ENCODE results near the gene PRR5L. TPM values are rescaled to one million over a fixed set of nuclear protein-coding genes. Genes with fewer than 3 reads are reported as not detected.

Gene PRR5L
- total RNA-seq, 1 donor from 2014 or later: 6.7 TPM

GRCh38 chr11:36487619-36488018 is 191.5 kb downstream of the PRR5L start:
- Mint-ChIP-seq H3K27ac (no peak overlapping the region), H3K9me3 (no peaks in the 10 kb centered on the region), H3K4me3 (no peak overlapping the region), H3K36me3 (peaks cover 34% of the 10 kb centered on the region), H3K4me1 (peaks cover 3% of the 10 kb centered on the region), H3K27me3 (ENCODE audit: low read depth) (no peaks in the 10 kb centered on the region)
- no peak for TF ChIP-seq CTCF (IDR thresholded peaks at IDR 0.05; ENCODE audit: unreplicated experiment)
- no peak for DNase-seq (ENCODE audit: low spot score in 2 of 2, unreplicated experiment in 2 of 2)

GRCh38 chr11:36488096-36488495 is 192.0 kb downstream of the PRR5L start:
- Mint-ChIP-seq H3K36me3 (peaks cover 37% of the 10 kb centered on the region), H3K9me3 (no peaks in the 10 kb centered on the region), H3K27me3 (ENCODE audit: low read depth) (no peaks in the 10 kb centered on the region), H3K4me3 (no peak overlapping the region), H3K4me1 (peaks cover 3% of the 10 kb centered on the region), H3K27ac (no peak overlapping the region)
- no peak for TF ChIP-seq CTCF (IDR thresholded peaks at IDR 0.05; ENCODE audit: unreplicated experiment)
- no peak for DNase-seq (ENCODE audit: low spot score in 2 of 2, unreplicated experiment in 2 of 2)

GRCh38 chr11:36490026-36490806 is 194.1 kb downstream of the PRR5L start:
- peaks cover 37% of the 10 kb centered on the region for H3K36me3 Mint-ChIP-seq

GRCh38 chr11:36492724-36493304 is 196.7 kb downstream of the PRR5L start:
- H3K4me1 Mint-ChIP-seq: no peaks in the 10 kb centered on the region

More at GRCh38 chr11:36490026-36490806, 194.1 kb downstream of the PRR5L start:
- no peak overlapping the region for H3K4me3 Mint-ChIP-seq
- TF ChIP-seq CTCF (IDR thresholded peaks at IDR 0.05; ENCODE audit: unreplicated experiment): no peak
- no peaks in the 10 kb centered on the region for H3K27me3 Mint-ChIP-seq (ENCODE audit: low read depth)
- no peaks in the 10 kb centered on the region for H3K4me1 Mint-ChIP-seq
- no peaks in the 10 kb centered on the region for H3K9me3 Mint-ChIP-seq
- DNase-seq (ENCODE audit: low spot score in 2 of 2, unreplicated experiment in 2 of 2): no peak
- H3K27ac Mint-ChIP-seq: no peak overlapping the region

GRCh38 chr11:36493332-36493731 is 197.2 kb downstream of the PRR5L start:
- H3K27me3 Mint-ChIP-seq (ENCODE audit: low read depth): no peaks in the 10 kb centered on the region
- peaks cover 33% of the 10 kb centered on the region for H3K36me3 Mint-ChIP-seq
- DNase-seq (ENCODE audit: low spot score in 2 of 2, unreplicated experiment in 2 of 2): no peak
- no peaks in the 10 kb centered on the region for H3K4me1 Mint-ChIP-seq
- H3K4me3 Mint-ChIP-seq: no peak overlapping the region
- no peak for TF ChIP-seq CTCF (IDR thresholded peaks at IDR 0.05; ENCODE audit: unreplicated experiment)
- no peak overlapping the region for H3K27ac Mint-ChIP-seq
- no peaks in the 10 kb centered on the region for H3K9me3 Mint-ChIP-seq

More at GRCh38 chr11:36492724-36493304, 196.7 kb downstream of the PRR5L start:
- Mint-ChIP-seq H3K4me3 (no peak overlapping the region), H3K27ac (peak overlapping the region; percentile 45), H3K27me3 (ENCODE audit: low read depth) (no peaks in the 10 kb centered on the region), H3K9me3 (no peaks in the 10 kb centered on the region), H3K36me3 (peaks cover 35% of the 10 kb centered on the region)
- DNase-seq (ENCODE audit: low spot score in 2 of 2, unreplicated experiment in 2 of 2): no peak
- peak; percentile 81 for TF ChIP-seq CTCF (IDR thresholded peaks at IDR 0.05; ENCODE audit: unreplicated experiment)

Measured in mesothelial cell of epicardium (in vitro differentiated cells).